GM23338 (cell line): ENCODE results near the gene TTBK1. TPM values are rescaled to one million over a fixed set of nuclear protein-coding genes. Genes with fewer than 3 reads are reported as not detected.

Experiments used
- ATAC-seq: fragments of 200-7000 bp; cut with Tn5 transposase; 3 replicates; pipeline ENCODE4 v1.9.1; 2020
- DNase-seq: peaks from one replicate; pipeline ENCODE4 v3.0.0-alpha.2; 2015; ENCODE audit warnings: low spot score
- H2AFZ ChIP-seq: fragments of 200-600 bp; sonication (generic); 2 replicates; pipeline ENCODE4 v1.8.0; 2016; ENCODE audit warnings: antibody characterized with exemption, mild to moderate bottlenecking, moderate library complexity
- H3F3A ChIP-seq: fragments of 200-600 bp; sonication (generic); replicated peaks from 2 replicates; pipeline ENCODE4 v1.8.0; 2017; ENCODE audit warnings: antibody characterized with exemption, mixed run types, low read depth
- H3K27ac ChIP-seq: fragments of 200-600 bp; sonication (generic); 2 replicates; pipeline ENCODE4 v1.6.1; 2016; ENCODE audit warnings: low read depth
- H3K27me3 ChIP-seq: fragments of 200-600 bp; sonication (generic); 2 replicates; pipeline ENCODE4 v1.8.0; 2016; ENCODE audit warnings: mild to moderate bottlenecking, mixed run types, moderate library complexity; ENCODE audit not compliant: insufficient read depth
- H3K36me3 ChIP-seq: fragments of 200-600 bp; sonication (generic); 2 replicates; pipeline ENCODE4 v1.8.0; 2016; ENCODE audit warnings: mild to moderate bottlenecking; ENCODE audit not compliant: insufficient read depth
- H3K4me1 ChIP-seq: fragments of 200-600 bp; sonication (generic); 2 replicates; pipeline ENCODE4 v1.8.0; 2016; ENCODE audit warnings: mild to moderate bottlenecking, moderate library complexity; ENCODE audit not compliant: insufficient read depth
- H3K4me2 ChIP-seq: fragments of 200-600 bp; sonication (generic); 2 replicates; pipeline ENCODE4 v1.7.1; 2017; ENCODE audit warnings: mixed run types
- H3K4me3 ChIP-seq: fragments of 200-600 bp; sonication (generic); 2 replicates; pipeline ENCODE4 v1.6.1; 2016; ENCODE audit warnings: mixed run types
- H3K79me2 ChIP-seq: fragments of 200-600 bp; sonication (generic); replicated peaks from 2 replicates; pipeline ENCODE4 v1.8.0; 2017; ENCODE audit warnings: mild to moderate bottlenecking; ENCODE audit not compliant: insufficient read depth
- H3K9me2 ChIP-seq: fragments of 200-600 bp; sonication (generic); 2 replicates; pipeline ENCODE4 v1.8.0; 2017; ENCODE audit not compliant: insufficient read depth
- H4K20me1 ChIP-seq: fragments of 200-600 bp; sonication (generic); replicated peaks from 2 replicates; pipeline ENCODE4 v1.8.0; 2017; ENCODE audit warnings: mild to moderate bottlenecking; ENCODE audit not compliant: insufficient read depth
- H3K27ac Mint-ChIP-seq: 2 replicates; pipeline ENCODE4 v1.8.0; 2020; ENCODE audit warnings: inconsistent platforms, mild to moderate bottlenecking, moderate library complexity, mixed read lengths
- H3K27me3 Mint-ChIP-seq: 3 replicates; pipeline ENCODE4 v1.8.0; 2022; ENCODE audit warnings: low read depth, mild to moderate bottlenecking, moderate library complexity, mixed read lengths, inconsistent platforms; ENCODE audit not compliant: insufficient read depth, poor library complexity
- H3K36me3 Mint-ChIP-seq: 3 replicates; pipeline ENCODE4 v1.8.0; 2021; ENCODE audit warnings: low read depth, mild to moderate bottlenecking, inconsistent platforms, moderate library complexity, mixed read lengths
- H3K4me1 Mint-ChIP-seq: 3 replicates; pipeline ENCODE4 v1.8.0; 2020; ENCODE audit warnings: mild to moderate bottlenecking, inconsistent platforms, mixed read lengths
- H3K4me3 Mint-ChIP-seq: 3 replicates; pipeline ENCODE4 v1.8.0; 2021; ENCODE audit warnings: moderate library complexity, mild to moderate bottlenecking, inconsistent platforms, mixed read lengths
- H3K9me3 Mint-ChIP-seq: 3 replicates; pipeline ENCODE4 v1.8.0; 2020; ENCODE audit warnings: moderate library complexity, mild to moderate bottlenecking, inconsistent platforms, mixed read lengths
- CREB1 ChIP-seq: fragments of 250-450 bp; sonication (Bioruptor Pico); IDR thresholded peaks from 2 replicates; pipeline ENCODE4 v1.5.0; 2020; ENCODE audit warnings: low read depth, mild to moderate bottlenecking, moderate library complexity
- ETS1 ChIP-seq: IDR thresholded peaks from 2 replicates; pipeline ENCODE4 v1.6.1; 2016; ENCODE audit warnings: antibody characterized with exemption
- EZH2 ChIP-seq: fragments of 200-600 bp; sonication (generic); IDR thresholded peaks from one replicate; pipeline ENCODE4 v1.8.0; 2017; ENCODE audit warnings: antibody characterized with exemption, mild to moderate bottlenecking, low read depth; ENCODE audit not compliant: unreplicated experiment
- EZH2phosphoT487 ChIP-seq: fragments of 200-600 bp; sonication (generic); IDR thresholded peaks from one replicate; pipeline ENCODE4 v1.8.1; 2018; ENCODE audit warnings: antibody characterized with exemption; ENCODE audit not compliant: unreplicated experiment
- NANOG ChIP-seq: IDR thresholded peaks from 2 replicates; pipeline ENCODE4 v1.6.1; 2016; ENCODE audit warnings: antibody characterized with exemption, borderline replicate concordance
- POLR2AphosphoS5 ChIP-seq: IDR thresholded peaks from 2 replicates; pipeline ENCODE4 v1.6.1; 2016; ENCODE audit warnings: antibody characterized with exemption, low read depth
- STAT1 ChIP-seq: IDR thresholded peaks from one replicate; pipeline ENCODE4 v1.6.1; 2016; ENCODE audit warnings: antibody characterized with exemption; ENCODE audit not compliant: unreplicated experiment
- ZNF114 ChIP-seq: fragments of 250-450 bp; sonication (Bioruptor Pico); IDR thresholded peaks from 2 replicates; pipeline ENCODE4 v1.5.0; 2020; ENCODE audit warnings: mild to moderate bottlenecking, moderate library complexity
- ZNF331 ChIP-seq: fragments of 250-450 bp; sonication (Bioruptor Pico); IDR thresholded peaks from 2 replicates; pipeline ENCODE4 v1.5.0; 2020; ENCODE audit warnings: low read depth, mild to moderate bottlenecking, moderate library complexity
- polyA plus RNA-seq: library from polyadenylated mRNA; unstranded; fragments of >200 nt; fragmentation: Nextera tagmentation; extraction: Ambion mirVana; gene quantifications from 2 replicates; pipeline ENCODE4 v1.2.1, GENCODE V29; 2016
- total RNA-seq: library from RNA; depleted of rRNA; stranded (reverse); fragments of >200 nt; shearing (Covaris generic); gene quantifications from 2 replicates; pipeline ENCODE4 v1.2.3, GENCODE V29; 2014
- TF ChIP-seq, protein P1 (sequence below), 2 experiments: fragments of 200-600 bp in 1 of 2; sonication (generic) in 1 of 2; conservative IDR thresholded peaks; 2 replicates each; pipeline versions ENCODE4 v1.5.1 to v1.6.1; 2016 to 2017; ENCODE audit warnings: antibody characterized with exemption in 2 of 2, low read depth in 2 of 2, mild to moderate bottlenecking in 2 of 2, moderate library complexity in 1 of 2

The TTBK1 gene
- total and polyA plus RNA-seq, 2 experiments from 2014 or later: 0.29 to 1.1 TPM

- H3K27ac Mint-ChIP-seq: no peak overlapping the region
- Histone ChIP-seq H4K20me1 (no peaks in the 10 kb centered on the region), H3K4me1 (peaks cover 13% of the 10 kb centered on the region), H2AFZ (no peak overlapping the region), H3K4me2 (no peak overlapping the region), H3K36me3 (no peaks in the 10 kb centered on the region), H3K9me2 (no peaks in the 10 kb centered on the region), H3K27ac (no peak overlapping the region), H3K79me2 (no peaks in the 10 kb centered on the region), H3K4me3 (no peak overlapping the region), H3K27me3 (peaks cover 29% of the 10 kb centered on the region), H3F3A (no peaks in the 10 kb centered on the region)
- H3K9me3 Mint-ChIP-seq: no peaks in the 10 kb centered on the region
- no peaks in the 10 kb centered on the region for H3K36me3 Mint-ChIP-seq
- TF ChIP-seq, protein P1, sequence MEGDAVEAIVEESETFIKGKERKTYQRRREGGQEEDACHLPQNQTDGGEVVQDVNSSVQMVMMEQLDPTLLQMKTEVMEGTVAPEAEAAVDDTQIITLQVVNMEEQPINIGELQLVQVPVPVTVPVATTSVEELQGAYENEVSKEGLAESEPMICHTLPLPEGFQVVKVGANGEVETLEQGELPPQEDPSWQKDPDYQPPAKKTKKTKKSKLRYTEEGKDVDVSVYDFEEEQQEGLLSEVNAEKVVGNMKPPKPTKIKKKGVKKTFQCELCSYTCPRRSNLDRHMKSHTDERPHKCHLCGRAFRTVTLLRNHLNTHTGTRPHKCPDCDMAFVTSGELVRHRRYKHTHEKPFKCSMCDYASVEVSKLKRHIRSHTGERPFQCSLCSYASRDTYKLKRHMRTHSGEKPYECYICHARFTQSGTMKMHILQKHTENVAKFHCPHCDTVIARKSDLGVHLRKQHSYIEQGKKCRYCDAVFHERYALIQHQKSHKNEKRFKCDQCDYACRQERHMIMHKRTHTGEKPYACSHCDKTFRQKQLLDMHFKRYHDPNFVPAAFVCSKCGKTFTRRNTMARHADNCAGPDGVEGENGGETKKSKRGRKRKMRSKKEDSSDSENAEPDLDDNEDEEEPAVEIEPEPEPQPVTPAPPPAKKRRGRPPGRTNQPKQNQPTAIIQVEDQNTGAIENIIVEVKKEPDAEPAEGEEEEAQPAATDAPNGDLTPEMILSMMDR (conservative IDR thresholded peaks at IDR 0.05; ENCODE audit: low read depth in 2 of 2): peak in 1 of 2 experiments; percentile 54; a peak in 2 of 4 replicates
- TF ChIP-seq ETS1: no peak
- TF ChIP-seq STAT1: no peak
- no peak for TF ChIP-seq ZNF331 (CRISPR knock-in tag)
- H3K27me3 Mint-ChIP-seq: peaks cover 41% of the 10 kb centered on the region
- DNase-seq (peak; percentile 14), ATAC-seq (no peak)
- H3K4me3 Mint-ChIP-seq: no peak overlapping the region
- peaks cover 32% of the 10 kb centered on the region for H3K4me1 Mint-ChIP-seq
Observed at GRCh38 chr6:43265564-43265963, 22.3 kb downstream of the TTBK1 start.

- peaks cover 49% of the 10 kb centered on the region for H3K27me3 Mint-ChIP-seq
- Histone ChIP-seq H2AFZ (peak overlapping the region; percentile 97), H3K27me3 (peaks cover 46% of the 10 kb centered on the region), H3K4me1 (peaks cover 14% of the 10 kb centered on the region), H3K79me2 (no peaks in the 10 kb centered on the region), H3K4me3 (0 out of 2 replicates have a peak overlapping the region, but pooled peaks have one; percentile 20), H3K36me3 (no peaks in the 10 kb centered on the region), H4K20me1 (no peaks in the 10 kb centered on the region), H3K27ac (0 out of 2 replicates have a peak overlapping the region, but pooled peaks have one; percentile 14), H3F3A (no peaks in the 10 kb centered on the region), H3K9me2 (no peaks in the 10 kb centered on the region), H3K4me2 (peak overlapping the region; percentile 64; the same call in 1 of the 2 replicates)
- no peak overlapping the region for H3K27ac Mint-ChIP-seq
- peaks cover 34% of the 10 kb centered on the region for H3K4me1 Mint-ChIP-seq
- no peak overlapping the region; the same call in 2 of the 3 replicates for H3K4me3 Mint-ChIP-seq
- ATAC-seq (peak; percentile 11), DNase-seq (peak; percentile 28)
- H3K9me3 Mint-ChIP-seq: no peaks in the 10 kb centered on the region
- no peak for TF ChIP-seq POLR2AphosphoS5
- no peaks in the 10 kb centered on the region for H3K36me3 Mint-ChIP-seq
Observed at GRCh38 chr6:43267619-43268354, 24.5 kb downstream of the TTBK1 start.

GRCh38 chr6:43268355-43268700 is 25.0 kb downstream of the TTBK1 start:
- H3K4me3 Mint-ChIP-seq: no peak overlapping the region; the same call in 2 of the 3 replicates
- Histone ChIP-seq H3K79me2 (no peaks in the 10 kb centered on the region), H3K27ac (no peak overlapping the region), H3K4me3 (no peak overlapping the region), H3K4me2 (no peak overlapping the region), H3K9me2 (no peaks in the 10 kb centered on the region), H3K4me1 (peaks cover 14% of the 10 kb centered on the region), H2AFZ (no peak overlapping the region), H3K27me3 (peaks cover 52% of the 10 kb centered on the region), H3K36me3 (no peaks in the 10 kb centered on the region), H4K20me1 (no peaks in the 10 kb centered on the region), H3F3A (no peaks in the 10 kb centered on the region)
- H3K9me3 Mint-ChIP-seq: no peaks in the 10 kb centered on the region
- no peak for DNase-seq
- H3K27ac Mint-ChIP-seq: no peak overlapping the region
- peaks cover 34% of the 10 kb centered on the region for H3K4me1 Mint-ChIP-seq
- H3K27me3 Mint-ChIP-seq: peaks cover 46% of the 10 kb centered on the region
- no peak for ATAC-seq
- H3K36me3 Mint-ChIP-seq: no peaks in the 10 kb centered on the region
- TF ChIP-seq EZH2phosphoT487 (no peak), STAT1 (no peak), NANOG (no peak), CREB1 (CRISPR knock-in tag) (no peak), ZNF114 (CRISPR knock-in tag) (no peak), EZH2 (no peak), POLR2AphosphoS5 (no peak), ETS1 (no peak)
